ENCODE data around the gene MAPK10. TPM values are rescaled to one million over a fixed set of nuclear protein-coding genes. Genes with fewer than 3 reads are reported as not detected.
A peak's percentile ranks its signal among the peaks of the same experiment; 100 is the strongest.

MAPK10 gene
- total and polyA plus RNA-seq, 4 donors = 93.5 to 202 (median 106) TPM

DNA sequence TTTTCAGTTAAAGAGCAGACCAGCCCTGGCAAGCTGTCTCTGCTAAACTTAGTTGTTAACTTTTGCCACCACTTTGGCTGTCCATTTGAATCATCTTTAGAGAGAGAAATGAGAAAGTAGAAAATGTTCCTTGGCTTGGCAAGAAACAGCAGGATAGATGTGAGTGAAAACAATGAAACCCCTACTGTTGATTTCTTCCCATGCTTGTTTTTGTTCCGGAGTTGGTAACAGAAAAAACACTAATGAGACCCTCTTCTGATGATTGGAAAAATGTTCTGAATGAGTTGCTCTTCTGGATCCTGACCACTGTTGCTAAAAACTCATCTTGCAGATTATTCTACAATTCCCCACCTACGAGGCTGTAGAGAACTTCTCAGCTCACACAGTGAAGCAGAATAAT is 203.3 kb downstream of the MAPK10 start:
- Histone ChIP-seq H3K27me3 (ENCODE audit: control insufficient read depth, insufficient read depth, low read length) (no peaks in the 10 kb centered on the region), H3K27ac (ENCODE audit: low read depth, low read length) (no peak overlapping the region), H3K4me1 (ENCODE audit: control insufficient read depth, insufficient read depth, low read length) (no peaks in the 10 kb centered on the region), H3K4me3 (ENCODE audit: low read depth, low read length) (no peak overlapping the region), H3K9me3 (ENCODE audit: control insufficient read depth, insufficient read depth, low read length) (no peaks in the 10 kb centered on the region), H3K36me3 (ENCODE audit: control insufficient read depth, insufficient read depth, low read length) (no peaks in the 10 kb centered on the region)
- 57% methylated on average over 1 of the region's 2 CpGs for WGBS (ENCODE audit: insufficient coverage)
- peak in 1 of 6 donors; percentile 4 for DNase-seq (ENCODE audit: low read depth in 4 of 6, low spot score in 6 of 6)

- H3K27ac ChIP-seq (ENCODE audit: low read depth, low read length) = no peak overlapping the region
- no peak overlapping the region for H3K4me3 ChIP-seq (ENCODE audit: low read depth, low read length)
- no peaks in the 10 kb centered on the region for H3K9me3 ChIP-seq (ENCODE audit: control insufficient read depth, insufficient read depth, low read length)
- WGBS (ENCODE audit: insufficient coverage) = no CpG with 5 or more reads among the region's 4 CpGs
- no peak for DNase-seq (ENCODE audit: low read depth in 4 of 6, low spot score in 6 of 6)
- H3K27me3 ChIP-seq (ENCODE audit: control insufficient read depth, insufficient read depth, low read length) = no peaks in the 10 kb centered on the region
- no peaks in the 10 kb centered on the region for H3K4me1 ChIP-seq (ENCODE audit: control insufficient read depth, insufficient read depth, low read length)
- H3K36me3 ChIP-seq (ENCODE audit: control insufficient read depth, insufficient read depth, low read length) = no peaks in the 10 kb centered on the region
These were observed 204.1 kb downstream of the MAPK10 start for GRCh38 chr4:86155766-86156165.

DNA sequence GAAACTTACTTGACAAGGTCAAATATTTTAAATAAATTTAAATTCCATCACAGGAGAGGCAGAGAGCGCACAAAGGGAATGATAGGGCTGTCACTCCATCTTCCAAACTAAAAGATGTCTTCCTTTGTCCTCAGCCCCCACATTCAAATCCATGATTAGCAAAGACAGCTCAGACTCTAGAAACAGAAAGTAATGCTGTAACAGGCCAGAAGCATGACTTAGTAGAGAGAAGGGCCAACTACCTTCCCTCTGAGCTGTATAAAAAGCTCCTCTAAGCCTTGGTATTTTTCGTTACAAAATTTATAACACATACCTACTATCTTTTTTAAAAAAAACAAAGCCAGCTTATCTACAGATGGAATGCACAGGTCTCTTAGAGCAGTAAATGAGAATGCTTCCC is 207.4 kb downstream of the MAPK10 start:
- DNase-seq (ENCODE audit: low read depth in 4 of 6, low spot score in 6 of 6) = no peak
- no peak overlapping the region for H3K27ac ChIP-seq (ENCODE audit: low read depth, low read length)
- H3K9me3 ChIP-seq (ENCODE audit: control insufficient read depth, insufficient read depth, low read length) = no peaks in the 10 kb centered on the region
- no peaks in the 10 kb centered on the region for H3K27me3 ChIP-seq (ENCODE audit: control insufficient read depth, insufficient read depth, low read length)
- H3K4me1 ChIP-seq (ENCODE audit: control insufficient read depth, insufficient read depth, low read length) = no peaks in the 10 kb centered on the region
- no peak overlapping the region for H3K4me3 ChIP-seq (ENCODE audit: low read depth, low read length)
- H3K36me3 ChIP-seq (ENCODE audit: control insufficient read depth, insufficient read depth, low read length) = no peaks in the 10 kb centered on the region
- no CpG with 5 or more reads among the region's 2 CpGs for WGBS (ENCODE audit: insufficient coverage)

- Histone ChIP-seq H3K9me3 (ENCODE audit: control insufficient read depth, insufficient read depth, low read length) (no peaks in the 10 kb centered on the region), H3K27me3 (ENCODE audit: control insufficient read depth, insufficient read depth, low read length) (no peaks in the 10 kb centered on the region), H3K27ac (ENCODE audit: low read depth, low read length) (no peak overlapping the region), H3K4me3 (ENCODE audit: low read depth, low read length) (no peak overlapping the region), H3K36me3 (ENCODE audit: control insufficient read depth, insufficient read depth, low read length) (no peaks in the 10 kb centered on the region), H3K4me1 (ENCODE audit: control insufficient read depth, insufficient read depth, low read length) (no peaks in the 10 kb centered on the region)
- whole genome bisulfite sequencing (ENCODE audit: insufficient coverage) = 69% methylated on average over 3 of the region's 3 CpGs
- peak in 1 of 6 donors; percentile 75 for DNase-seq (ENCODE audit: low read depth in 4 of 6, low spot score in 6 of 6)
These were observed 208.7 kb downstream of the MAPK10 start for GRCh38 chr4:86151196-86151595.

GRCh38 chr4:86141161-86141560 is 218.7 kb downstream of the MAPK10 start:
- Histone ChIP-seq H3K4me1 (ENCODE audit: control insufficient read depth, insufficient read depth, low read length) (no peaks in the 10 kb centered on the region), H3K36me3 (ENCODE audit: control insufficient read depth, insufficient read depth, low read length) (no peaks in the 10 kb centered on the region), H3K27ac (ENCODE audit: low read depth, low read length) (no peak overlapping the region), H3K4me3 (ENCODE audit: low read depth, low read length) (no peak overlapping the region), H3K9me3 (ENCODE audit: control insufficient read depth, insufficient read depth, low read length) (no peaks in the 10 kb centered on the region), H3K27me3 (ENCODE audit: control insufficient read depth, insufficient read depth, low read length) (no peaks in the 10 kb centered on the region)
- no CpG with 5 or more reads among the region's 1 CpG for WGBS (ENCODE audit: insufficient coverage)
- DNase-seq (ENCODE audit: low read depth in 4 of 6, low spot score in 6 of 6) = no peak

- Histone ChIP-seq H3K27me3 (ENCODE audit: control insufficient read depth, insufficient read depth, low read length) (no peaks in the 10 kb centered on the region), H3K27ac (ENCODE audit: low read depth, low read length) (no peak overlapping the region), H3K9me3 (ENCODE audit: control insufficient read depth, insufficient read depth, low read length) (no peaks in the 10 kb centered on the region), H3K36me3 (ENCODE audit: control insufficient read depth, insufficient read depth, low read length) (no peaks in the 10 kb centered on the region), H3K4me3 (ENCODE audit: low read depth, low read length) (no peak overlapping the region), H3K4me1 (ENCODE audit: control insufficient read depth, insufficient read depth, low read length) (no peaks in the 10 kb centered on the region)
- no CpG with 5 or more reads among the region's 4 CpGs for WGBS (ENCODE audit: insufficient coverage)
- no peak for DNase-seq (ENCODE audit: low read depth in 4 of 6, low spot score in 6 of 6)
These were observed 227.4 kb downstream of the MAPK10 start for GRCh38 chr4:86132468-86132867.

GRCh38 chr4:86131456-86131855 is 228.4 kb downstream of the MAPK10 start:
- no peaks in the 10 kb centered on the region for H3K9me3 ChIP-seq (ENCODE audit: control insufficient read depth, insufficient read depth, low read length)
- no CpG with 5 or more reads among the region's 2 CpGs for WGBS (ENCODE audit: insufficient coverage)
- H3K27me3 ChIP-seq (ENCODE audit: control insufficient read depth, insufficient read depth, low read length) = no peaks in the 10 kb centered on the region
- no peaks in the 10 kb centered on the region for H3K4me1 ChIP-seq (ENCODE audit: control insufficient read depth, insufficient read depth, low read length)
- H3K4me3 ChIP-seq (ENCODE audit: low read depth, low read length) = no peak overlapping the region
- no peaks in the 10 kb centered on the region for H3K36me3 ChIP-seq (ENCODE audit: control insufficient read depth, insufficient read depth, low read length)
- DNase-seq (ENCODE audit: low read depth in 4 of 6, low spot score in 6 of 6) = no peak
- H3K27ac ChIP-seq (ENCODE audit: low read depth, low read length) = no peak overlapping the region

- Histone ChIP-seq H3K4me1 (ENCODE audit: control insufficient read depth, insufficient read depth, low read length) (no peaks in the 10 kb centered on the region), H3K36me3 (ENCODE audit: control insufficient read depth, insufficient read depth, low read length) (no peaks in the 10 kb centered on the region), H3K9me3 (ENCODE audit: control insufficient read depth, insufficient read depth, low read length) (no peaks in the 10 kb centered on the region), H3K4me3 (ENCODE audit: low read depth, low read length) (no peak overlapping the region), H3K27ac (ENCODE audit: low read depth, low read length) (no peak overlapping the region), H3K27me3 (ENCODE audit: control insufficient read depth, insufficient read depth, low read length) (no peaks in the 10 kb centered on the region)
- no peak for DNase-seq (ENCODE audit: low read depth in 4 of 6, low spot score in 6 of 6)
- WGBS (ENCODE audit: insufficient coverage) = 100% methylated on average over 2 of the region's 2 CpGs
These were observed 229.5 kb downstream of the MAPK10 start for GRCh38 chr4:86130160-86130933.

DNA sequence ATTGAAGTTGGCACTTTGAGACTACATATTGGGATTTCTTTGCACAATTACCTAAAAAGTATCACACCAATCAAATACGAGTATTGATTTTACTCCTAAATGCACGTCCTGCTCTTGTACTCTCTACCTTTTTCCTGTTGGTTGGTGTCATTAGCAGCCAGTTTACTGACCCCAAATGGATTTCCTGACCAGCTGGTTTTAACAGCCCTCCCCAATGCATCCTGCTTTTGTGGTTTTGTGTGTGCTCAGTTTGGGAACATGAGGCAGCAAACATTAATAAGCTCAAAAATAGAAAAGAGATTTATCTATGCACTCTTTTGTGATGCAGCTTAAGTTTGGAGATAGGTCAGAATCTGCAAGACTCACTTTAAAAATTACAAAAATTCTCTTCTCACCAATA is 230.3 kb downstream of the MAPK10 start:
- H3K27ac ChIP-seq (ENCODE audit: low read depth, low read length) = no peak overlapping the region
- WGBS (ENCODE audit: insufficient coverage) = 89% methylated on average over 2 of the region's 2 CpGs
- H3K9me3 ChIP-seq (ENCODE audit: control insufficient read depth, insufficient read depth, low read length) = no peaks in the 10 kb centered on the region
- H3K4me1 ChIP-seq (ENCODE audit: control insufficient read depth, insufficient read depth, low read length) = no peaks in the 10 kb centered on the region
- no peak for DNase-seq (ENCODE audit: low read depth in 4 of 6, low spot score in 6 of 6)
- no peaks in the 10 kb centered on the region for H3K36me3 ChIP-seq (ENCODE audit: control insufficient read depth, insufficient read depth, low read length)
- H3K27me3 ChIP-seq (ENCODE audit: control insufficient read depth, insufficient read depth, low read length) = no peaks in the 10 kb centered on the region
- H3K4me3 ChIP-seq (ENCODE audit: low read depth, low read length) = no peak overlapping the region

- no peak for DNase-seq (ENCODE audit: low read depth in 4 of 6, low spot score in 6 of 6)
These were observed 237.4 kb downstream of the MAPK10 start for GRCh38 chr4:86122404-86122803.

More at GRCh38 chr4:86122404-86122803, 237.4 kb downstream of the MAPK10 start:
- H3K36me3 ChIP-seq (ENCODE audit: control insufficient read depth, insufficient read depth, low read length) = no peaks in the 10 kb centered on the region
- no peak overlapping the region for H3K27ac ChIP-seq (ENCODE audit: low read depth, low read length)
- H3K9me3 ChIP-seq (ENCODE audit: control insufficient read depth, insufficient read depth, low read length) = no peaks in the 10 kb centered on the region
- H3K4me1 ChIP-seq (ENCODE audit: control insufficient read depth, insufficient read depth, low read length) = no peaks in the 10 kb centered on the region
- H3K27me3 ChIP-seq (ENCODE audit: control insufficient read depth, insufficient read depth, low read length) = no peaks in the 10 kb centered on the region
- H3K4me3 ChIP-seq (ENCODE audit: low read depth, low read length) = no peak overlapping the region

Data from spinal cord (tissue), 10 donors.